Sigmoid colon (tissue), 4 donors: ENCODE results near the gene CYP46A1.

Experiments
- EP300 ChIP-seq, 4 donors: sonication (generic); formaldehyde crosslinking; IDR thresholded peaks; one replicate each; pipeline ENCODE4 v1.6.1; 2017; ENCODE audit warnings: antibody characterized with exemption in 4 of 4
- POLR2A ChIP-seq, 2 donors: fragments of 450-650 bp; IDR thresholded peaks; one replicate each; pipeline ENCODE4 v1.6.1; 2016; ENCODE audit warnings: antibody characterized with exemption in 2 of 2, mild to moderate bottlenecking in 2 of 2, moderate library complexity in 2 of 2

- no peak for TF ChIP-seq POLR2A (IDR thresholded peaks at IDR 0.05)
- TF ChIP-seq EP300 (IDR thresholded peaks at IDR 0.05) = no peak
These were observed 54.0 kb downstream of the CYP46A1 start for GRCh38 chr14:99737956-99738667.
